Transverse colon (tissue), 4 donors: Measurements from ENCODE around the gene SH3PXD2B.

Experiments used
- CTCF ChIP-seq, 5 experiments: fragments of 200-600 bp in 3 of 5; fragments of 450-650 bp in 2 of 5; sonication (generic) in 3 of 5; IDR thresholded peaks; 1 replicate in 2 of 5; 2 replicates in 3 of 5; pipeline ENCODE4 v1.5.1; 2016 to 2017; ENCODE audit warnings: antibody characterized with exemption in 5 of 5, inconsistent platforms in 3 of 5, mild to moderate bottlenecking in 2 of 5, moderate library complexity in 1 of 5
- POLR2A ChIP-seq: fragments of 450-650 bp; IDR thresholded peaks from one replicate; pipeline ENCODE4 v1.6.1; 2016; ENCODE audit warnings: antibody characterized with exemption, mild to moderate bottlenecking, moderate library complexity
- POLR2AphosphoS5 ChIP-seq, 3 donors: sonication (generic); formaldehyde crosslinking; IDR thresholded peaks; one replicate each; pipeline ENCODE4 v1.6.1; 2016; ENCODE audit warnings: antibody characterized with exemption in 3 of 3

GRCh38 chr5:172424808-172425207, 29.5 kb downstream of the SH3PXD2B start:
- TF ChIP-seq CTCF (IDR thresholded peaks at IDR 0.05) = no peak
- TF ChIP-seq POLR2AphosphoS5 (IDR thresholded peaks at IDR 0.05) = no peak
- TF ChIP-seq POLR2A = no peak
